ENCODE results near the gene RNF213. TPM values are rescaled to one million over a fixed set of nuclear protein-coding genes. Genes with fewer than 3 reads are reported as not detected.
"Not testable (repeated sequence)": the region's sequence is repeated elsewhere in the genome, so short reads cannot be mapped to it uniquely, and the experiment has no call there.

Gene RNF213
- total RNA-seq, 1 donor from 2014 or later = 59.0 TPM

DNA sequence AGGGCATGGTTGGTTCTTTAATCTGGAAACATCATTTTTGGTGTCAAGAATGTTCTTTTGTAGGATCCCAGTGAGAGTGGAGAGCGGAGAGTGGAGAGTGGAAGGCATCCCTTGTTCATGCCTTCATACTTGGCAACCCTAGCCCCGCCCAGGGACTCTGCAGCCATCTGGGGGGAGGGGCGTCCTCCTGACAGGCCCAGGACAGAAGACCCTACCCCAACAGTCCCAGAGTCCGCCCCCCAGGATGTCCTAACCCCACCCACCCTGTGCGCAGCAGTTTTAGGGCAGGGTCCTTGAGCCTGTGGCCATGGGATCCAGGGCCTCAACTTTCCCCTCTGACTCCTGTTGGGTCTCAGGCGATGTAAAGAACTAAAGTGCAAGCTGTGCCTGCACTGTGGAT lies 36.0 kb upstream of the RNF213 start:
- no peak for DNase-seq

DNA sequence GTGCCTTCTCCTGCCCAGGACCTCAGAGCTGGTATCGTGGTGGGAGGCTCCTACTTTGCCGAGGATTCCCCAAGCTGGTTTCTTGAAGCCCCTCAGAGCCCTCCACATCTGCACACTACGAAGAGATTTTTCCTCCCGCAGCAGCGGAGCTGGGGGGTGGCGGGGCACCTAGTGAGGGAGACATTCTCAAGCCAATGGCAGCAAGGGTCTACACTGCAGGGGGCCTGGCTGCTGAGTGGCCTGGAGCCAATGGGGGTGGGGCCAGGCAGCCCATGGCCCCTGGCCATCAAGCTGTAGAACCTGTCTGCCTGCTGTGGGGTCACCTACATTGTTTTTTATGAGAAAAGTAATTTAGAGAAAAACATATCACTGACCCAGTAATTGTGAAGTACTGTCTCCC lies 35.4 kb upstream of the RNF213 start:
- DNase-seq = no peak

DNA sequence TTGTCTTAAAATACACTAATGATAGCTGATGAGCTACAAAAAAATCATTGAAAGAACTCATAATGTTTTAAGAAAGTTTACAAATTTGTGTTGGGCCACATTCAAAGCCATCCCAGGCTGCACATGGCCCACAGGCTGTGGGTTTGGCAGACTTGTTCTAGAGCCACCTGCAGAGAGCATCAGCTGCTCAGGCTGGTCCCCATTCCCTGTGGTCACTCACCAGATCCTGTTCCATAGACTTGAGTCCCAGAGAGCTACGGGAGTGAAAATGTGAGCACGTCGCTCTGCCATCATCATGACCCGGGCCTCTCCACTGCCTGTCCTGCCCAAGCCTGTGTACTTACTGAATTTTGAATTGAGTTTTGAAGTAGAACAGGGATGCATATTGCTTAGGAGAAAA lies 33.5 kb upstream of the RNF213 start:
- DNase-seq = no peak

DNA sequence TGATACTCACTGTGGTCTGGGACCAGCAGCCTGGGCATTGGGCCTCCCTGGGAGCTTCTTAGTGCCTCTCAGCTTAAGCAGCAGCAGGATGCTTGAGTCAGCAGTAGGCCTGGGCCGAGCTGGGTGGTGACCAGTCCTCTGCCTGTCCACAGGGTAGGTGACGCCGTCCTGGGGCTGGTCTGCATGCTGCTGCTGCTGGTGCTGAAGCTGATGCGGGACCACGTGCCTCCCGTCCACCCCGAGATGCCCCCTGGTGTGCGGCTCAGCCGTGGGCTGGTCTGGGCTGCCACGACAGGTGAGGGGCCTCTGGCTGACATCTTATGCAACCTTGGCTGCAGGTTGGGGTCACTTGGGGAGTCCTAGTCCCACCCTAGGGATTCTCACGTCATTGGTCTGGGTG lies 33.0 kb upstream of the RNF213 start:
- no peak for DNase-seq

DNA sequence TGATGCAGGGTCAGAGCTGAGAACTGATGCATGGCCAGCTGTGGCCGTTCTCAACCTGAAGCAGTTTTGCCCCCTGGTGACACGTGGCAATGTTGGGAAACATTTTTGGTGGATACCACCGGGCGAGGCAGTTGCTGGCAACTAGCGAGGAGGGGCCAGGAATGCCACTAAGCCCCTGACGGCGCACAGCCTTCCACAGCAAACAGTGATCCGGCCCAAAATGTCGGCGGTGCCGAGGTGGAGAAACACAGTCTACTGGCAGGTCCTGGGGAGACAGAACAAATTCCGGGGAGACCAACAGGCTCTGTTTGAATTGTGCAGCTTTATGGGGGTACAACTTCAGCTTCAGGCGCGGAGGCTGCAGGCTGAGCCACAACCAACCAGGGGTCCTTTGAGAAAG lies 32.2 kb upstream of the RNF213 start:
- no peak for DNase-seq

DNA sequence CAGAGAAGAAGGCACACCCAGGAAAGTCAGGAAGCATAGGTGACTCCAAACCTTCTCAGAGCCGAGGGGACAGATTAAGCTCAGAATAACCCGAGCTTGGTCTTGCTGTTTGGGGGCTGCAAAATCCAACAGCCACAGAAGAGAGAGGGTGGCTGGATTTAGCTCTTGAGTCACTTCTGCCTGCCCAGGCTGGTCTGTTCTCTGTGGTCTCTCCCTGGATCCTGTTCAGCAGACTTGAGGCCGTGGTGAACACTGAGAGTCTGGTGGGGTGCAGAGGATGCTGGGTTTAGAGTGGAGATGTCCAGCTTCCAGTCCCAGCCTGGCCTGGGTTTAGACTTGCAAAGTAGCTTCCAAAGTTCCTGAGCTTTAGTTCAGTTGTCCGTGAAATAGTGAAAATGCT lies 31.6 kb upstream of the RNF213 start:
- DNase-seq = no peak

DNA sequence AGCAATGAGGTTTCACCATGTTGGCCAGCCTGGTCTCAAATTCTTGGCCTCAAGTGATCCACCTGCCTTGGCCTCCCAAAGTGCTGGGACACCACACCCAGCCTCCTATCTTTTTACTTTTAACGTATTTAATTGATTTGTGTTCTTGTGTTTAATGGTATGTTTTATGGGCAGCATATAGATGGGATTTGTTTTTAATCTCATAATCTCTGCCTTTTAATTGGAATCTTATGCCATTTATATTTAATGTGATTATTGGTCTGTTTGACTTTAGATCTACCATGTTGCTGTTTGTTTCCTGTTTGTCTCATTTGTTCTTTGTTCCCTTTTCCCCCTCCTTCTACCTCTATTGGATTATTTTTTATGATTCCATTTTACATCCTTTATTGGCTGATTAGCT lies 28.2 kb upstream of the RNF213 start:
- no peak for DNase-seq

DNA sequence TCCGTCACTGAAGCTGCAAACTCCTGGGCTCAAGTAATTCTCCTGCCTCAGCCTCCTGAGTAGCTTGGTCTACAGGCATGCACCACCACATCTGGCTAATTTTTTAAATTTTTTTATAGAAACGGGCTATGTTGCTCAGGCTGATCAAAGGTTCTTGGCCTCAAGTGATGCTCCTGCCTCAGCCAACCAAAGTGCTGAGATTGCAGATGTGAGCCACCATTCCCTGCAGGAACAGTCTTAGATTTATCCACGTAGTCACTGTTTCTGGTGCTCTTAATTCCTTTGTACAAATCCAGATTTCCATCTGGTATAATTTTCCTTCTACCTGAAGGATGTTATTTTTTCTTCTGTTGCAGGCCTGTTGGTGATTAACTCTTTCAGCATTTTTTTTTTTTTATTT lies 27.4 kb upstream of the RNF213 start:
- DNase-seq = no peak

DNA sequence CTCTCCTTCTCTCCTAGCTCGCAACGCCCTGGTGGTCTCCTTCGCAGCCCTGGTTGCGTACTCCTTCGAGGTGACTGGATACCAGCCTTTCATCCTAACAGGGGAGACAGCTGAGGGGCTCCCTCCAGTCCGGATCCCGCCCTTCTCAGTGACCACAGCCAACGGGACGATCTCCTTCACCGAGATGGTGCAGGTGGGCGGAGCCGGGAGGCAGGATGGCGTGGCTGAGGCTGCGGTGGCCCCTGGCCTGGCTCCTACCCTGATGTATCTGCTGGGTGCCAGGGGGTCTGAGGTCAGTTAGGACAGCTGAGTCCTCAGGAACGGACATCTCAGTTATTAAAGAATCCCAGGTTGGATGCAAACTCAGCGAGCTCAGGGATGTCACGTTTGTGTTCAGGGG lies 23.7 kb upstream of the RNF213 start:
- no peak for DNase-seq

DNA sequence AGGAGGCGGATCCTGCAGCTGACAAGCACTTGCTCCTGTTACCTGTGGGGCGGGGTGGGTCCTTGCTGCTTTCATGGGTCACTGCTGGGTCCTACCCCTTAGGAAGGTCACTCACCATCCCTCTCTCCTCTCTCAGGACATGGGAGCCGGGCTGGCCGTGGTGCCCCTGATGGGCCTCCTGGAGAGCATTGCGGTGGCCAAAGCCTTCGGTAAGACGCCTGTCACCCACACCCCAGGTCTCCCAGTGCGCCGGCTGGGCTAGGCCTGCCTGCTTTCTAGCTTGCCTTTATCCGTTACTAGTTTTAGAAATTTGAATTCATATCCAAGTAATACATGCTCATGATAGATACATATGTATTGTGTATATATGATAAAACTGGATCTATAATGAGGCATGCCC lies 23.3 kb upstream of the RNF213 start:
- DNase-seq = no peak

DNA sequence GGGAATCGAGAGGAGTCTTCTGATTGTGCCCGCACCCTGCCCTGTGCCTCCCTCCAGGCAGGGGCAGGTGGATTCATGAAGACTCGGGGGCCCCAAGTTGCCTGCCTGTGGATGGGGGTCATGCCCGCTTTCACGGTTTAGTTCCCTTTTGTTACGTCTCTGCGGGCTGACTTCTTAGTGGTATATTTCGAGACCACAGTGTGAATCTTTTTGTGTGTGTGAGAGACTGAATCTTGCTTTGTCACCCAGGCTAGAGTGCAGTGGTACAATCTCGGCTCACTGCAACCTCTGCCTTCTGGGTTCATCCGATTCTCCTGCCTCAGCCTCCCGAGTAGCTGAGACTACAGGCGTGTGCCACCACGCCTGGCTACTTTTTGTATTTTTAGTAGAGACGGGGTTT lies 18.1 kb upstream of the RNF213 start:
- DNase-seq = no peak

DNA sequence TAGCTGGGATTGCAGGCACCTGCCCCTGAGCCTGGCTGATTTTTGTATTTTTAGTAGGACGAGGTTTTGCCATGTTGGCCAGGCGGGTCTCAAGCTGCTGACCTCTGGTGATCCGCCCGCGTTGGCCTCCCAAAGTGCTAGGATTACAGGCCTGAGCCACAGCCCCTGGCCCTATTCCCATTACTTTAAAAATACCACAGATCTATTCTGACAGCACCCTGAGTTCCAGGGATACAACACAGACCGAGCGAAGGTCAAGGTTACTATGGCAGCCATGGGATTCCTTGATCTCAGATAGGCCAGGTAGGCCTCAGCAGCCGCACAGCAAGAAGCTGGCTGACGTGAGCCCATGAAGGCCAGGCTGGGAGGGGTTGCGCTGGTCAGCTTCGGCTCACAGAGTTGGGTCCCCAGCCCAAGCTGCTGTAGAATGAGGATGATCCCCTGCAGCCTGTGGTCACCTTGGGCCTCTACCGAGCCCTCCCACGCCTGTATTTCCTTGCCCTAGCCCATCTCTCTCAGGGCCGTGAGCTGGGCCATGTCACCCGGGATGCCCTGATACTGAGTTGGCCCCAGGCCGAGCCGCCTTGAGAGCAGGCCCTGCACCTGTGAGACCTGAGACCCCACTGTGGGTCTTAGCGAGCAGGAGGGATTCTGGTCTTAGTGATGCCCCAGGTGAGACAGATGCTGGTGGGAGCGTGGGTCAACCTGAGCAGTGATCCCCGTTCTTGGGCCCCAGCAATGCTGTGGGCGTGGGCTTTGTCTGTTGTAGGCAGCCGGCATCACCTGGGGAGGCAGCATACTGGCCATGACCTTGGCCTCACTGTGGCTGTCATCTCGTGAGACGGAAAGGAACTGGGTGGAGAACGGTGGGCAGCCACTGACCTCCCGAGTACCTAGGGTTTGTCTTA lies 16.9 kb upstream of the RNF213 start:
- no peak for DNase-seq

DNA sequence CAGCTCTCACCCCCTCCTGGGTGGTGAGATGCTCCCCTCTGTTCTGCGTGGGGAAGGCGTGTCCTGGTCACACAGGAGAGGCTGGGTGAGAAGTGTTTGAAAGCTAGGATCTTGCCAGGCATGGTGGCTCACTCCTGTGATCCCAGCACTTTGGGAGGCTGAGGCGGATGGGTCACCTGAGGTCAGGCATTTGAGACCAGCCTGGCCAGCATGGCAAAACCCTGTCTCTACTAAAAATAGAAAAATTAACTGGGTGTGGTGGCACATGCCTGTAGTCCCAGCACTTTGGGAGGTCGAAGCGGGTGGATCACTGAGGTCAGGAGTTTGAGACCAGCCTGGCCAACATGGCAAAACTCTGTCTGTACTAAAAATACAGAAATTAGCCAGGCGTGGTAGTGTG lies 16.2 kb upstream of the RNF213 start:
- not testable (repeated sequence) for DNase-seq

DNA sequence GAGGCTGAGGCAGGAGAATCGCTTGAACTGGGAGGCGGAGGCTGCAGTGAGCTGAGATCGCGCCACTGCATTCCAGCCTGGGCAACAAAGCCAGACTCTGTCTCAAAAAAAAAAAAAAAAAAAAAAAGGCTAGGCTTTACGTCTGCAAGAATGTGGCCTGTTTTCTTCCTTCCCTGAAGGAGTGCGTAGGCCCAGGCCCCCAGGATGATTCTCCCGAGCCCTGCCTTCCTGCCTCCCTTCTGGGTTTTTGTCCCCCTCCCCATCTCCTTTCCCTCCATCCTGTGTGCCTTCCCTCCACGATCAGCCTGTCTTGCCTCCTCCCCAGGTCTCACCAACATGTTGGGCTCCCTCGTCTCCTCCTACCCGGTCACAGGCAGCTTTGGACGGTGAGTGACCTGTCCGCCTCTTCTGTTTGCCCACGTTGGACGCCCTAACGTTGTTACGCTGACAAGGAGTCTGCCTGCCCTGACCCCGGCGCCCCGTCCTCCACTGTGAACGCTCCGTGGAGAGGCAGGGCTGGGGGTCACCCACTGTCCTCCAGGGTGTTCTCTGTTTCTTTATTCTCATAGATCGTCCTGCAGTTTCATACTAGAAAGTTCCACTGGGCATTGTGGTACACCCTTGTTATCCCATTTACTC lies 15.7 kb upstream of the RNF213 start:
- no peak for DNase-seq

DNA sequence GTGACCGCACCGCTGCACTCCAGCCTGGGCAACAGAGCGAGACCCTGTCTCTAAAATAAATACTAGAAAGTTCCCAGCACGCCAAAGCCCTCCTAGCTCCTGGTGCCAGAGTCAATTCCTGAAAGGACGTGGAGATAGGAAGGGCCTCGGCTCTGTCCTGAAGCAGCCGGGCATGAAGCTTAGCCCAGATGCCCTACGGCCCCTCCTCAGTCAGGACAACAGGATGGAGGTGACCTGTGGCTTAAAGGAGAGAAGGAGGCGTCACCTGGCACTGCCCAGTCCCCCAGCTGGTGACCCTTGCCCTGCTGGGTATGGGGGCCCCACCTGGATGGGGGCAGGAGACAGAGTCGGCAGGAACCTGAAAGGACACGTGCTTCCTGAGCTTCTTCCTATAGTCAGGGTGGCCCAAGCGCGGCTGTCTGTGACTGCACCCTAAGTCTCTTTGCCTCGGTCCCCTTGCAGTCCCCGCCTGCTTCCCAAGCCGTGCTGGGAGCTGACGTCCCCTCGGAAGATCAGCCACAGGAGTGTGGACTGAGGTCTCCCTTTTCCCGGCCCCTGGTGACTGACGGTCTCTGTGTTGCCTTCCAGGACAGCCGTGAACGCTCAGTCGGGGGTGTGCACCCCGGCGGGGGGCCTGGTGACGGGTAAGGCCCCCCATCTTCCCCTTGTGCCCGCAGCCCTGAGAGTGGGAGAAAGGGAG lies 14.9 kb upstream of the RNF213 start:
- no peak for DNase-seq

DNA sequence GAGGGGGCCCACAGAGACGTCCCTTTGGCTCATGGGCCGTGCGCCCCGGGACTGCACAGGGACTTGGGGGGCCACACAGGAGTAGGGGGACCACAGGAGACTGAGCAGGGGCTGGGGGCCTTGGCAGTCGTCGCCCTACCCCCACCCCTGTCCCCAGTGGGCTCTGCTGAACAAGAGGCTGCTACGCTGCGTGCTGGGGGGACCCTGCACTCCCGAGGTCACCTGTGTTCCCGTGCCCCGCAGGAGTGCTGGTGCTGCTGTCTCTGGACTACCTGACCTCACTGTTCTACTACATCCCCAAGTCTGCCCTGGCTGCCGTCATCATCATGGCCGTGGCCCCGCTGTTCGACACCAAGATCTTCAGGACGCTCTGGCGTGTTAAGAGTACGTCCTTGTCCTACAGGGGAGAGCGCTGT lies 14.4 kb upstream of the RNF213 start:
- no peak for DNase-seq

DNA sequence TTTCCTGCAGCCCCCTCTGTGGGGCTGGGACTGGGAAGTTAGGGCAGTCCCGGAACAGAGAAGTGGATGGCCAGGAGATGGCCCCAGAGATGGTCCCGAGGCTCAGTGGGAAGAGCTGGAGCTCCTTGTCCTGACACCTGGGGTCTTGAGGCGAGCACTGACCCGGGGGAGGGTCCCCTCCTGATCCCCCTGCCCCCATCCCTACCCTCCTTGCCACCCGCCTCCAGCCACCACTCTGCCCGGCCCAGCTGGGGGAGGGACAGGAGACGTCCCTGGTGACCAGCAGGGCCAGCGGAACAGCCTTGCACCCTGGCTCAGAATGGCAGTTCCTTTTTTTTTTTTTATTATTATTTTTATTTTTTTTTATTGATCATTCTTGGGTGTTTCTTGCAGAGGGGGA lies 13.9 kb upstream of the RNF213 start:
- no peak for DNase-seq

DNA sequence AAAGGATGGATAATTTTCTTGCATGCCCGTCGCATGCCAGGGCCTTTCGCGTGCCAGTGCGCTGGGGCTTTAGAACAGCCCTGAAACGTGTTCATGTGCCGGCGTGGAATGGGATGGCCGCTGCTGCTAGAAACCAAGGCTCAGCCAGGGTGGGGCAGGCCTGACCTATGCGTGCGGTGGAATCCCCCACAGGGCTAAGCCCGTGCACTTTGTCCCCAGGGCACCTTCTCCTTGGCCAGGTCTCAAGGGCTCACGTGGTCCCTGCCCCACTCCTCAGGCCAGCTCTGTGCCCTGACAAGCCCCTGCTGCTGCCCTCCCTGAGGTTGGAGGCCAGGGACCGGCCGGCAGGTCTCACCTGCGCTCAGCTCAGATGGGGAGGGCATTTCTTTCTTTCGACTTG lies 13.1 kb upstream of the RNF213 start:
- no peak for DNase-seq

DNA sequence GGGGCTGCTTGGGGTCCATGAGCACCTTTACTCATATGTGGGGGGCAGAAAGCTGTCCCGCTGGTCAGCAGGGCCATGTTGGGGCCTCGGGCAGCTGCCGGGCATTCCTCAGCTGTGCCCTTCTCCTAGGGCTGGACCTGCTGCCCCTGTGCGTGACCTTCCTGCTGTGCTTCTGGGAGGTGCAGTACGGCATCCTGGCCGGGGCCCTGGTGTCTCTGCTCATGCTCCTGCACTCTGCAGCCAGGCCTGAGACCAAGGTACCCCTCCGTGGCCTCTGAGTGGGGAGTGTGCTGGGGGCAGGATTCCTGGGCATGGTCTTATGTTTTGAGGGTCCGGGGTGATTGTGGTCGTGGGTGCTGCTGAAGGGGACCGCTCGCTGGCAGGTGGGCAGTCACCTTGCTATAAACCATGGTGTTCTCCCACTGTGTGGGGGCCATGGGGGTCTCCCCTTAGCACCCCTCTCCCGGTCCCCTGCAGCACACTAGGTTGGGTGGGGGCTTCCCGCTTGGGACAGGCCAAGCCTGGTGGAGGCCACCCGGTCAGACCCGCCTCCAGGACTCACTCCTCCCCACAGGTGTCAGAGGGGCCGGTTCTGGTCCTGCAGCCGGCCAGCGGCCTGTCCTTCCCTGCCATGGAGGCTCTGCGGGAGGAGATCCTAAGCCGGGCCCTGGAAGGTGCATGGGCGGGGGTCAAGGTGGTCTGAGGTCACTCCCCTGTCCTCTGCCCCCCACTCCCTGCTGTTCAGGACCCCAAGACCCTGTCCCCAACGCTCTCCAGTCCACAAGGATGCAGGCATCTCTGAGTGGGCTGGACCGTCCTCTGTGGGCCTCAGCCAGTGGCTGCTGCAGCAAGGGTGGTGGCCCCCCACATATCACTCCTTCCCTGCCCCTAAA lies 12.4 kb upstream of the RNF213 start:
- DNase-seq = no peak

DNA sequence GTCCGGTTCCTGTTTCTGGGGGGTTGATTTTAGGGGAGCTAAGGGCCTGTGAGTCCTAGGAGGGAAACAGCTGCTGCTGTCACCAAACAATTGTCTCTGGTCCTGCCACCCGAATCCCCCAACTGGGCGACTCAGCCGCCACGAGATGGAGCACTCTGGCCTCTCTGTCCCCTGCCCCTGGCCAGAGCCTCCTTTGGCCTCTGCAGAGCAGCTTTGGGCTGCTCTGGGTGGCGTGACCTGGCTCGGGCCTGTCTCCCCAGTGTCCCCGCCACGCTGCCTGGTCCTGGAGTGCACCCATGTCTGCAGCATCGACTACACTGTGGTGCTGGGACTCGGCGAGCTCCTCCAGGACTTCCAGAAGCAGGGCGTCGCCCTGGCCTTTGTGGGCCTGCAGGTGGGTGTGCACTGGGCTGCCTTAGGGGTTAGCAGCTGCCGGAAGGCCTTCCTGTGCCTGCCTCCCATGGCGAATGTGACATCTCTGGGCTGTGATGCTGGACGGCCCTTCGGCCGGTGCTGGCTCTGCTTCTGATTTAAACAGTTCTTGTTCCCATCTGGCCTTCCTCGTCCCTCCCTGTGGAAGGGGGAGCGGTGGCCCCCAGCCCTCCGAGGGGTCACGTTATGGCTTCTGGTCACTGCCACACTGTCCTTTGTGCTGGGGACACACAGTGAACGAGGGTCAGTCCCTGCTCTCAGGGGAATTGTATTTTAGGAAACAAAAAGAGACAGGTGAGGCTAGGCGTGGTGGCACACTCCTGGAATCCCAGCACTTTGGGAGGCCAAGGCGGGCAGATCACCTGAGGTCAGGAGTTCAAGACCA lies 11.6 kb upstream of the RNF213 start:
- no peak for DNase-seq

DNA sequence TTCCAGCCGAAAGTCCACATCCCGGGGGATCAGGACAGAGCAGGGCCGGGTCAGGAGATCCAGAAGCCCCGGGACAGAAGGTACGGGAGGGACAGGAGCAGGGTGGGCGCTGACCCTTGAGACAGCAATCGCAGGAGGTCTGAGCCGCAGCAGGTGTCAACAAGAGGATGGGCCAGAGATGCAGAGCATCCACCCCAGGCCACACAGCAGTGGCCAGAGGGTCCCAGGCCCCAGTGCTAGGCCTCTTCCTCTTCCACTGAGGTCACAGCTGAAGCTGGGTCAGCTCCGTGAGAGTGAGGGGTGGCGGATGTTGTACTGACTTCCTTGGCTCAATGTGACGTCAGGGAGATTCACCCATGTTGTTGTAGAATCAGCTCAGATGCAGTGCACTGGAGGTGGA lies 8.7 kb upstream of the RNF213 start:
- no peak for DNase-seq
